GM12878 (cell line): ENCODE results near the gene RPUSD1. TPM values are rescaled to one million over a fixed set of nuclear protein-coding genes. Genes with fewer than 3 reads are reported as not detected.

Source experiments
- ATAC-seq: fragments of 200-7000 bp; cut with Tn5 transposase; 3 replicates; pipeline ENCODE4 v1.9.1; 2020; ENCODE audit warnings: mild to moderate bottlenecking, moderate library complexity
- BruUV-seq: library from RNA; stranded (reverse); fragments of 400-500 nt; replicated peaks from 2 replicates; lab custom pipeline; 2021; lab: Mats Ljungman, UMichigan
- CTCF ChIA-PET: fragments of 300-600 bp; sonication (Branson Sonifier 250); formaldehyde crosslinking; extraction: SDS; loops from one replicate; lab custom pipeline; 2021; ENCODE audit warnings: inconsistent platforms; lab: Yijun Ruan, JAX
- POLR2A ChIA-PET: fragments of 350-600 bp; formaldehyde crosslinking; extraction: SDS; loops from one replicate; lab custom pipeline; 2021; ENCODE audit warnings: inconsistent platforms; lab: Charles Lee
- RAD21 ChIA-PET: fragments of 300-600 bp; sonication (Branson Sonifier 250); formaldehyde crosslinking; loops from one replicate; lab custom pipeline; 2023; ENCODE audit warnings: antibody characterized with exemption; ENCODE audit not compliant: unreplicated experiment; lab: Charles Lee
- SMC1A ChIA-PET: fragments of 300-600 bp; sonication (Branson Sonifier 250); formaldehyde crosslinking; loops from one replicate; lab custom pipeline; 2023; ENCODE audit not compliant: unreplicated experiment, uncharacterized antibody; lab: Charles Lee
- DNase-seq: peaks from one replicate; pipeline ENCODE4 v3.0.0-alpha.2; 2011; ENCODE audit warnings: low read depth, low spot score
- FAIRE-seq: peaks from 3 replicates; lab custom pipeline; 2011; peaks lifted over from hg19 to GRCh38; lab: Jason Lieb, UNC
- H2AFZ ChIP-seq: 2 replicates; pipeline ENCODE4 v1.6.0; 2011; ENCODE audit warnings: low read depth, low read length, control low read depth; ENCODE audit not compliant: control insufficient read depth
- H3K27ac ChIP-seq: 2 replicates; pipeline ENCODE4 v1.5.1; 2011; ENCODE audit warnings: control low read depth; ENCODE audit not compliant: control insufficient read depth, insufficient read depth
- H3K27me3 ChIP-seq, 2 experiments: replicated peaks in 1 of 2; 2 replicates each; pipeline versions ENCODE4 v1.6.0 to v1.6.1; 2011; ENCODE audit warnings: low read length in 1 of 2; ENCODE audit not compliant: control insufficient read depth in 2 of 2, insufficient read depth in 2 of 2
- H3K36me3 ChIP-seq, 2 experiments: 2 replicates each; pipeline ENCODE4 v1.5.1; 2011; ENCODE audit warnings: low read length in 1 of 2; ENCODE audit not compliant: control insufficient read depth in 2 of 2, insufficient read depth in 2 of 2
- H3K4me1 ChIP-seq: 2 replicates; pipeline ENCODE4 v1.6.1; 2011; ENCODE audit warnings: mild to moderate bottlenecking, low read length, moderate library complexity, mixed read lengths; ENCODE audit not compliant: control insufficient read depth, insufficient read depth
- H3K4me2 ChIP-seq: 2 replicates; pipeline ENCODE4 v1.6.0; 2011; ENCODE audit warnings: control low read depth; ENCODE audit not compliant: control insufficient read depth, insufficient read depth
- H3K4me3 ChIP-seq: fragments of 200-600 bp; sonication (generic); 2 replicates; pipeline ENCODE4 v1.5.1; 2016
- H3K79me2 ChIP-seq: 2 replicates; pipeline ENCODE4 v1.6.0; 2011; ENCODE audit warnings: low read length; ENCODE audit not compliant: control insufficient read depth, insufficient read depth
- H3K9ac ChIP-seq: 2 replicates; pipeline ENCODE4 v1.8.0; 2011; ENCODE audit warnings: low read length, control low read depth, mixed read lengths; ENCODE audit not compliant: control insufficient read depth, insufficient read depth
- H3K9me3 ChIP-seq: replicated peaks from 3 replicates; pipeline ENCODE4 v1.5.1; 2011; ENCODE audit warnings: mild to moderate bottlenecking, low read length; ENCODE audit not compliant: control insufficient read depth, insufficient read depth
- H4K20me1 ChIP-seq: 2 replicates; pipeline ENCODE4 v1.6.0; 2011; ENCODE audit not compliant: control insufficient read depth, insufficient read depth
- ASH2L ChIP-seq: fragments of 300-600, 200-600 bp; sonication (generic); IDR thresholded peaks from 2 replicates; pipeline ENCODE4 v1.6.1; 2017; ENCODE audit warnings: low read depth, mild to moderate bottlenecking, borderline replicate concordance
- CBFB ChIP-seq: IDR thresholded peaks from 2 replicates; pipeline ENCODE4 v1.6.1; 2016; ENCODE audit warnings: antibody characterized with exemption, low read depth
- CHD1 ChIP-seq: IDR thresholded peaks from 2 replicates; pipeline ENCODE4 v1.6.1; 2012; ENCODE audit warnings: low read depth, low read length, improper control_type of control experiment
- CREM ChIP-seq: IDR thresholded peaks from 2 replicates; pipeline ENCODE4 v1.6.1; 2014; ENCODE audit warnings: antibody characterized with exemption, low read depth
- MTA2 ChIP-seq: fragments of 450-650 bp; IDR thresholded peaks from 2 replicates; pipeline ENCODE4 v1.6.1; 2016; ENCODE audit warnings: low read depth, mild to moderate bottlenecking, moderate library complexity
- MTA3 ChIP-seq: IDR thresholded peaks from 2 replicates; pipeline ENCODE4 v1.6.1; 2012; ENCODE audit warnings: low read length, inconsistent platforms, borderline replicate concordance
- NRF1 ChIP-seq: conservative IDR thresholded peaks from 2 replicates; pipeline ENCODE4 v1.6.1; 2011; ENCODE audit warnings: mild to moderate bottlenecking, low read depth, low read length, improper control_type of control experiment
- PAX8 ChIP-seq: fragments of 450-650 bp; IDR thresholded peaks from 2 replicates; pipeline ENCODE4 v1.6.1; 2017; ENCODE audit warnings: mild to moderate bottlenecking, moderate library complexity
- POLR2AphosphoS2 ChIP-seq: IDR thresholded peaks from 2 replicates; pipeline ENCODE4 v1.6.1; 2011; ENCODE audit warnings: low read depth, mild to moderate bottlenecking, low read length, improper control_type of control experiment, moderate library complexity
- RAD51 ChIP-seq: fragments of 450-650 bp; IDR thresholded peaks from 2 replicates; pipeline ENCODE4 v1.6.1; 2016; ENCODE audit warnings: moderate library complexity, mild to moderate bottlenecking, inconsistent platforms
- SMARCA5 ChIP-seq: fragments of 450-650 bp; IDR thresholded peaks from 2 replicates; pipeline ENCODE4 v1.6.1; 2017; ENCODE audit warnings: mild to moderate bottlenecking
- SREBF2 ChIP-seq: IDR thresholded peaks from 2 replicates; pipeline ENCODE4 v1.6.1; 2012; ENCODE audit warnings: mild to moderate bottlenecking, low read length
- ZNF207 ChIP-seq: fragments of 450-650 bp; IDR thresholded peaks from 2 replicates; pipeline ENCODE4 v1.6.1; 2014; ENCODE audit warnings: antibody characterized with exemption, mild to moderate bottlenecking, borderline replicate concordance
- ZZZ3 ChIP-seq: IDR thresholded peaks from 2 replicates; pipeline ENCODE4 v1.6.1; 2011; ENCODE audit warnings: low read depth; ENCODE audit not compliant: control insufficient read depth, insufficient read length
- WGBS: methylation state at CpG from one replicate; pipeline ENCODE4 v1.1.6; 2016; ENCODE audit warnings: low lambda C conversion rate; ENCODE audit not compliant: insufficient replicate concordance, insufficient coverage; ENCODE audit errors: missing lambda C conversion rate; 5-methylcytosine and 5-hydroxymethylcytosine counted together
- in situ Hi-C: fragments of 300-500 bp; cut with MboI; formaldehyde crosslinking; loops from 9 replicates; pipeline ENCODE4 v1.14.3; 2018; ENCODE audit warnings: mixed read lengths
- intact Hi-C: fragments of 100-400 bp; cut with micrococcal nuclease; formaldehyde crosslinking; loops from one replicate; pipeline ENCODE4 v1.14.2; 2022; ENCODE audit not compliant: unreplicated experiment
- polyA plus RNA-seq, 11 experiments: library from polyadenylated mRNA; depleted of rRNA in 4 of 11; unstranded in 6 of 11; stranded (reverse) in 5 of 11; fragments of >200 nt; fragmentation: Nextera tagmentation in 4 of 11; fragmentation: Illumina TruSeq in 1 of 11; extraction: Ambion mirVana in 4 of 11; extraction: Trizol in 1 of 11; gene quantifications; 1 replicate in 1 of 11; 2 replicates in 10 of 11; pipeline versions ENCODE4 v1.2.1 to v1.2.3, GENCODE V29; 2011 to 2016; ENCODE audit warnings: inconsistent platforms in 2 of 11, missing spikeins in 2 of 11, low read depth in 1 of 11
- total RNA-seq, 4 experiments: library from RNA; depleted of rRNA in 3 of 4; stranded (reverse); fragments of >200 nt in 3 of 4; fragmentation: Illumina TruSeq in 1 of 4; extraction: Trizol in 1 of 4; gene quantifications; 2 replicates each; pipeline versions ENCODE4 v1.2.1 to v1.2.3, GENCODE V29; 2013 to 2021
- TF ChIP-seq, protein P1 (sequence below): fragments of 150-350 bp; IDR thresholded peaks from 2 replicates; pipeline ENCODE4 v1.6.1; 2014; ENCODE audit warnings: mild to moderate bottlenecking, low read depth, low read length
- TF ChIP-seq, protein P2 (sequence below): fragments of 450-650 bp; IDR thresholded peaks from 2 replicates; pipeline ENCODE4 v1.6.1; 2018; ENCODE audit warnings: mild to moderate bottlenecking, low read depth, moderate library complexity; ENCODE audit not compliant: partially characterized antibody

RPUSD1 gene
- total and polyA plus RNA-seq, 10 of the 15 experiments (the other 5 are each of a cell fraction or from before 2014, with no cell fraction given), result 0.55 to 49.9 (median 21.1) TPM

DNA sequence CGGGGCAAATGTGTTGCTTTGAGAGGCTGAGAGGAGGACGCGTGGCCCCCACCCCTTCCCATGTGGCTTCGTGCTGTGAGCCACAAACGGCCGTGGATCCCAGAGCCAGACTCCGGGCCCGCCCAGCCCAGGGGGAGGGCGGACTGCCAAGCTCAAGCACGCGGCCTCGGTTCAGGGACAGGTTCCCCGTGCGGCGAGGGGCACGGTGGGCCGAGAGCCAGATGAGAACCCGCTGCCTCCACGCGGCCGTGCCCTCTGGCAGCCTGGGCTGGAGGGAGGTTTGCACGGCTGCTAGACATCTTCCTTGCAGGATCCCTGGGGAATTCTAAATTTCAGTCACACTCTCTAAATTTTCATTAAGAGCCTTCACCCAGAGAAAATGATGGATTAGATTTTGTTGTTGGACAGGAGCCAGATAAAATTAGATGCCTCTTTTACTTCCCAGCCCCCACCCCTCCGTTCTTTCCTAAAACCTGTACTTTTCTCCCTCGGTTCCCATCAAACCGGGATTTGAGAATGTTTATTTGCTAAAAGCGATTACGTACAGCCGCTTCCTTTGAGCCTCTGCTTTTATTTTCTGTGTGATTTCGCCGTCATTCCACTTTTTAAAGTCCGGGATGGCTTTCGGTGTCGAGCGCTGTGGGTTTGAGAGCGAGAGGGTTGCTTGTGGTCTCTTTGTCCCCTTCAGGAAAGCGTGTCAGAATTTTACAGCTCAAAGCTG lies 37.3 kb upstream of the RPUSD1 start:
- Histone ChIP-seq H3K79me2 (no peaks in the 10 kb centered on the region), H3K27ac (no peak overlapping the region), H3K4me2 (no peak overlapping the region), H3K27me3 (no peaks in the 10 kb centered on the region), H3K4me1 (no peaks in the 10 kb centered on the region), H3K36me3 (no peaks in the 10 kb centered on the region), H3K9ac (no peak overlapping the region), H2AFZ (no peak overlapping the region), H3K9me3 (no peaks in the 10 kb centered on the region; the same call in 2 of the 3 replicates), H3K4me3 (no peak overlapping the region), H4K20me1 (no peaks in the 10 kb centered on the region)
- ChIA-PET POLR2A (no interaction called here), CTCF (no interaction called here), RAD21 (no interaction called here), SMC1A (no interaction called here)
- in situ Hi-C loops (no loop called here), intact Hi-C loops (no loop called here)
- no TSS peak for BruUV-seq
- ATAC-seq (no peak), DNase-seq (no peak), FAIRE-seq (no peak)
- no peak for TF ChIP-seq ZNF207
- TF ChIP-seq POLR2AphosphoS2, result no peak
- no peak for TF ChIP-seq ZZZ3
- no peak for TF ChIP-seq RAD51
- TF ChIP-seq ASH2L, result no peak
- no peak for TF ChIP-seq PAX8
- TF ChIP-seq SREBF2, result no peak
- 62% methylated on average over 34 of the region's 36 CpGs for WGBS

DNA sequence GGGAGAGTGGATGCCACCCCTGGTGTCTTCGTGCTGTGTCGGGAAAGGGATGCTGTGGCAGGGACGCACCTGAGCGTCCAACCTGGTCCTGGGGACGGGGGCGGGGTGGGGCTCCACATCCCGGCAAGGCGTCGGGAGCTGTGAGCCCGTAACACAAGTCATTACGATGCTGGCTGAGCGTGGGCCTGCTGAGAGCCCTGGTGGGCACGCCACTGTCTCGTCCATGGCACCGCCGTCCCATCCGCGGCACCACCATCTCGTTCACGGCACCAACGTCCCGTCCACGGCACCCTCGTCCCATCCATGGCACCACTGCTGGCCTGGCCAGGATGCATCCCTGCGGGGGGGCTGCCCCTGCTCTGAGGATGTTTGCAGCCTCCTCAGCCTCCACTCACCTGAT lies 36.4 kb upstream of the RPUSD1 start:
- Histone ChIP-seq H2AFZ (no peak overlapping the region), H3K9me3 (no peaks in the 10 kb centered on the region; the same call in 2 of the 3 replicates), H3K79me2 (no peaks in the 10 kb centered on the region), H4K20me1 (no peaks in the 10 kb centered on the region), H3K9ac (no peak overlapping the region), H3K27me3 (no peaks in the 10 kb centered on the region), H3K4me3 (no peak overlapping the region), H3K4me1 (no peaks in the 10 kb centered on the region), H3K27ac (no peak overlapping the region), H3K4me2 (no peak overlapping the region), H3K36me3 (no peaks in the 10 kb centered on the region)
- intact Hi-C loops, result no loop called here
- WGBS, result 70% methylated on average over 19 of the region's 25 CpGs
- in situ Hi-C loops, result no loop called here
- FAIRE-seq, result no peak
- BruUV-seq, result no TSS peak
- ChIA-PET POLR2A (no interaction called here), CTCF (no interaction called here), SMC1A (no interaction called here), RAD21 (no interaction called here)
- ATAC-seq, result no peak
- DNase-seq, result no peak
- TF ChIP-seq CHD1 (no peak), CREM (no peak), MTA2 (no peak), MTA3 (no peak), SMARCA5 (no peak), CBFB (no peak), NRF1 (no peak)
- TF ChIP-seq, protein P1, sequence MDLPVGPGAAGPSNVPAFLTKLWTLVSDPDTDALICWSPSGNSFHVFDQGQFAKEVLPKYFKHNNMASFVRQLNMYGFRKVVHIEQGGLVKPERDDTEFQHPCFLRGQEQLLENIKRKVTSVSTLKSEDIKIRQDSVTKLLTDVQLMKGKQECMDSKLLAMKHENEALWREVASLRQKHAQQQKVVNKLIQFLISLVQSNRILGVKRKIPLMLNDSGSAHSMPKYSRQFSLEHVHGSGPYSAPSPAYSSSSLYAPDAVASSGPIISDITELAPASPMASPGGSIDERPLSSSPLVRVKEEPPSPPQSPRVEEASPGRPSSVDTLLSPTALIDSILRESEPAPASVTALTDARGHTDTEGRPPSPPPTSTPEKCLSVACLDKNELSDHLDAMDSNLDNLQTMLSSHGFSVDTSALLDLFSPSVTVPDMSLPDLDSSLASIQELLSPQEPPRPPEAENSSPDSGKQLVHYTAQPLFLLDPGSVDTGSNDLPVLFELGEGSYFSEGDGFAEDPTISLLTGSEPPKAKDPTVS, result no peak
- TF ChIP-seq, protein P2, sequence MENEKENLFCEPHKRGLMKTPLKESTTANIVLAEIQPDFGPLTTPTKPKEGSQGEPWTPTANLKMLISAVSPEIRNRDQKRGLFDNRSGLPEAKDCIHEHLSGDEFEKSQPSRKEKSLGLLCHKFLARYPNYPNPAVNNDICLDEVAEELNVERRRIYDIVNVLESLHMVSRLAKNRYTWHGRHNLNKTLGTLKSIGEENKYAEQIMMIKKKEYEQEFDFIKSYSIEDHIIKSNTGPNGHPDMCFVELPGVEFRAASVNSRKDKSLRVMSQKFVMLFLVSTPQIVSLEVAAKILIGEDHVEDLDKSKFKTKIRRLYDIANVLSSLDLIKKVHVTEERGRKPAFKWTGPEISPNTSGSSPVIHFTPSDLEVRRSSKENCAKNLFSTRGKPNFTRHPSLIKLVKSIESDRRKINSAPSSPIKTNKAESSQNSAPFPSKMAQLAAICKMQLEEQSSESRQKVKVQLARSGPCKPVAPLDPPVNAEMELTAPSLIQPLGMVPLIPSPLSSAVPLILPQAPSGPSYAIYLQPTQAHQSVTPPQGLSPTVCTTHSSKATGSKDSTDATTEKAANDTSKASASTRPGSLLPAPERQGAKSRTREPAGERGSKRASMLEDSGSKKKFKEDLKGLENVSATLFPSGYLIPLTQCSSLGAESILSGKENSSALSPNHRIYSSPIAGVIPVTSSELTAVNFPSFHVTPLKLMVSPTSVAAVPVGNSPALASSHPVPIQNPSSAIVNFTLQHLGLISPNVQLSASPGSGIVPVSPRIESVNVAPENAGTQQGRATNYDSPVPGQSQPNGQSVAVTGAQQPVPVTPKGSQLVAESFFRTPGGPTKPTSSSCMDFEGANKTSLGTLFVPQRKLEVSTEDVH, result no peak
